NCI-H1436 treated with DMSO at 0.1 percent for 48 hours (cell line): Measurements from ENCODE around the gene NAMPT.
"Not testable (repeated sequence)": the region's sequence is repeated elsewhere in the genome, so short reads cannot be mapped to it uniquely, and the experiment has no call there.

ENCODE experiments used
- DNase-seq: peaks from one replicate; lab custom pipeline; 2025; lab: John Stamatoyannopoulos, UW

Gene NAMPT

DNA sequence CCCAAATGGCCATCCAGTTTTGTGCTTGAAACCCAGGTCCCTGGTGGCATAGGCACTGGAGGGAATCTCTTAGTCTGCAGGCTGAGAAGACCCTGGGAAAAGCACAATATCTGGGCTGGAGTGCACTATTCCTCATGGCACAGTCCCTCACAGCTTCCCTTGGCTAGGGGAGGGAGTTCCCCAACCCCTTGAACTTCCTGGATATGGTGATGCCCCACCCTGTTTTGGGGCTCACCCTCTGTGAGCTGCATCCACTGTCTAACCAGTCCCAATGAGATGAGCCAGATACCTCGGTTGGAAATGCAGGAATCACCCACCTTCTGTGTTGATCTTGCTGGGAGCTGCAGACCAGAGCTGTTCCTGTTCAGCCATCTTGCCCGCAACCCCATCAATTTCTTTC lies 19.8 kb upstream of the NAMPT start:
- no peak for DNase-seq

DNA sequence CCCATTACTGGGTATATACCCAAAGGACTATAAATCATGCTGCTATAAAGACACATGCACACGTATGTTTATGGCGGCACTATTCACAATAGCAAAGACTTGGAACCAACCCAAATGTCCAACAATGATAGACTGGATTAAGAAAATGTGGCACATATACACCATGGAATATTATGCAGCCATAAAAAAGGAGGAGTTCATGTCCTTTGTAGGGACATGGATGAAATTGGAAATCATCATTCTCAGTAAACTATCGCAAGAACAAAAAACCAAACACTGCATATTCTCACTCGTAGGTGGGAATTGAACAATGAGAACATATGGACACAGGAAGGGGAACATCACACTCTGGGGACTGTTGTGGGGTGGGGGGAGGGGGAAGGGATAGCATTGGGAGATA lies 13.8 kb upstream of the NAMPT start:
- DNase-seq: not testable (repeated sequence)

DNA sequence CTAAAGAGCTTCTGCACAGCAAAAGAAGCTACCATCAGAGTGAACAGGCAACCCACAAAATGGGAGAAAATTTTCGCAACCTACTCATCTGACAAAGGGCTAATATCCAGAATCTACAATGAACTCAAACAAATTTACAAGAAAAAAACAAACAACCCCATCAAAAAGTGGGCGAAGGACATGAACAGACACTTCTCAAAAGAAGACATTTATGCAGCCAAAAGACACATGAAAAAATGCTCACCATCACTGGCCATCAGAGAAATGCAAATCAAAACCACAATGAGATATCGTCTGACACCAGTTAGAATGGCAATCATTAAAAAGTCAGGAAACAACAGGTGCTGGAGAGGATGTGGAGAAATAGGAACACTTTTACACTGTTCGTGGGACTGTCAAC lies 13.4 kb upstream of the NAMPT start:
- DNase-seq: not testable (repeated sequence)

DNA sequence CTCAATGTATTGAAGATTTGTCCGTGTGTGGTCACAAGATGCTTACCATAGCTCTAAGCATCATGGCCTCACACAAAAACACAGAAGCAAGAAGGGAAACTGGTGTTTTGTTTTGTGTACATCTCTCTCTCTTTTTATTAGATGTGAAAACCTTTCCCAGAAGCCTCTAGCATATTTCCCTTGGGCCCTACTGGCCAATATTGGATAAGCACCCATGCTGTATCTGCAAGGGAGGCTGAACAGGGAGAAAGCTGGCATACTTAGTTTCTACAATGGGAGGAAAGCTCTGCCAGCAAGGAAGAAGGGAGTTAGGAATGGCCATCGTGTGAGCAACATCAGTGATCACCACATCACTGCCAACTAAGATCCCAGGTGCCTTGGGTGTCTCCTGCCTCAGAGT lies 9.6 kb upstream of the NAMPT start:
- DNase-seq: no peak

DNA sequence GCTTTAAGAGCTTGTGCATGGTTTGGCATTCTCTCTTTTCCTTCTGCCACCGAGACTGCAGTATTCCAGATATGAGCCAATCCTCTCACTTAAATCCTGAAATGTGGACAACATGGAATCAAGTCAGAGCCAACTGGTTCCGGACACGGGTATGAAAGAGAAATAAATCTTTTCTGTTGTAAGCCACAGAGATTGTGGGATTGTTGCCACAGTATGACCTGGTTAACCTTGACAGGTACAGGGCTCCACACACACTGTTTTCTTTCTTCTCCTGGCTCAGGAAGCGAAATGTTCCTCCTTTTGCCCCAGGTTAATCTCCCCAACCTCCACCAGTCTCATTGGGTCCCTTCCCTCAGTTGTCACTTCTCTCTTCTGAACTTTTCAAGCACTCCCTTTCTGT lies 6.5 kb upstream of the NAMPT start:
- no peak for DNase-seq

- DNase-seq: no peak
Observed at GRCh38 chr7:106290319-106290718, 5.5 kb upstream of the NAMPT start.

DNA sequence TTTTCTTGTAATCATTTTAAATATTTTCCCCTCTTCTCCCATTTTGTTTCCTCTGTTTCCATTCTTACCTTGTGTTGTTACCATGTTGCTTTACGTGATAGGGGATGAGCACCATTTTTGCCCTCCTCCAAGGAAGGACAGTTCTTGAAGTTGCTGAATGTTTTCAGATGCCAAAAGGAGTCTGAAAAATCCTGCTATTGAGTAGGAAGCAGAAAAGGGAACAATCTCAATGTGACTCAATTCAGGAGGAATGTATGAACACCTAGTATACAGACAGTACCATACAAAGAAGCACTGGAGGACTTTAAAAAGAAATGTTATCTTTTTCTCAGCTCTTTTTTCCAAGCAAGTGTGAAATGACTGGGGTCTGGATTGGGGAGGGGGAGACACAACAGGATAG lies 5.1 kb upstream of the NAMPT start:
- no peak for DNase-seq

GRCh38 chr7:106288263-106288662 lies 3.5 kb upstream of the NAMPT start:
- DNase-seq: no peak

DNA sequence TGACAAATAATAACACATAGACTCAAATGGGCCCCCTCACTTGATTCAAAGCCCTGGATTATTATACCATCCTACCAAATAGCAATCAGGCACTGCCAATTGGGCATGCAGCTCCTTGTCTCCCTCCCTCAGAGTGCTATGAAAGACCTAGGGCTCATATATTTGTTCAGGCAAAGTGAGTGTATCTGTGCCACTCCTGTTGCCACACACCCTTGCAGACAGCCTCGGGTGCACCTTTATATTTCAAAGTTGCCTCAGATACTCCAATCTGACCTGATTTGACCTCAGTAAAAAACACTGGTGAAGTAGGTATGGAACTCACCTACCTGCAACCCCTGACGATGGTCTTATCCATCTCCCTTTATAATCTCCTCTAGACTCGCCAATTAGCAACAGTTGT lies 3.0 kb upstream of the NAMPT start:
- DNase-seq: no peak

DNA sequence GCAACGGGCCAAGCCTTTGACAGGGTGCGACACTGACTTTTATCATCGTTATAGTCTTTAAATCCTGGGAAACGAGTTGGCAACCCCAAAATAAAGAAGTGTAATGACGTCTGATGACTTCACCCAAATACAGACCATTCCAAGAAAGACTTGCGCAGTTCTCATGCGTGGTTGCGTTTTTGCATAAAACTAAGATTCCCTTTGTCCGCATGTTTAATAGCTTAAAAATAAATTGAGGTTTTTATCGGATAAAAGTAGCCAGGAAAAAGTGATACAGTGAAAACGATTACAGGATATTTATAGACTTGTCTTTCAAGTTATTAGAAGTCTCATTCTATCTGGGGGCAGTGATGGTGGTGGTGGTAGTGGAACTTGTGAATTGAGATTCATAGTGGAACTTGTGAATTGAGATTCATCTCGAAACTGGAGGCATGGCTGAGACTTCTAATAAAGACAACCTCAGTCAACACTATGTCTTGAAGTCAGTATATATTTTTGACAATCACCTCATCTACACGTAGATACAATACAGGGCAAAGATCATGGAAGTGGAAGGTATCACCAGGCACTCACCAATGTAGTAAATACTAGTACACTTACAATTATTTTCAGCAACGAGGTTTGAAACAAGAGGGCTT lies 1.2 kb upstream of the NAMPT start:
- DNase-seq: no peak

GRCh38 chr7:106285051-106285854 lies 470 bp upstream of the NAMPT start:
- DNase-seq: peak; percentile 91

GRCh38 chr7:106283831-106284713 lies 711 bp downstream of the NAMPT start:
- DNase-seq: no peak

GRCh38 chr7:106283501-106283830 lies 1.3 kb downstream of the NAMPT start:
- DNase-seq: no peak

- no peak for DNase-seq
Observed at GRCh38 chr7:106282852-106283251, 1.9 kb downstream of the NAMPT start.

- no peak for DNase-seq
Observed at GRCh38 chr7:106282390-106282789, 2.4 kb downstream of the NAMPT start.

DNA sequence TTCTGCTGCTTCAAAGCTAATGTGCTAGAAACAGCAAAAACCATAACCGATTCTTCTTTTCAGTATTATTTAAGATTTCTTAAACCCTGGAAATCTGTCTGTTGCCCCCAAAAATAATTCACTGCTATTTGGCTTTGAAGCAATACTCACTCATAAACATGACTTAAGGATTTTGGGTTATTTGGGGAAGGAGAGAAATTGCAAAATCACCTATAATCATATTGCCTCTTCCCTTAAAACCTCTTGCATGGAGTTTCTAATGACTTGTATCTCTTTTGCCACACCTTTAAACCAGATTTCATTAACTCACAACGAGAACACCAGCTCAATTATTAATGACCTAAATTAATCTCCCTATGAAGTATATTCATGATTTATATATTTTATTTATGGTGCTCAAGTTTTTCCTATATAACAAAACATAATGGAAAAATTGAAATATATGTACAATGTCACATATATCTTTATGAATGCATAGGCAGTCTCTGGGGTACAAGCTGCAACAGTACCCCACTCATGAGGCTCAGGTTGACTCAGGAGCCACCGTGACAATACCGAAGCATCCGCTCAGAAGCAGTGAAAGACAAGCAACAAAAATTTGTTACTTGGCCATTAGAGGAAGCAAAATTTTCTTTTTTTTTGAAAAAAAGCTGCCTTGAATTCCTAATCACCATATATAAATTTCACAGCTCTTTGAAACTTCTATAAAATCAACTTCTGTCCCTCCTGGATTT lies 3.0 kb downstream of the NAMPT start:
- no peak for DNase-seq

DNA sequence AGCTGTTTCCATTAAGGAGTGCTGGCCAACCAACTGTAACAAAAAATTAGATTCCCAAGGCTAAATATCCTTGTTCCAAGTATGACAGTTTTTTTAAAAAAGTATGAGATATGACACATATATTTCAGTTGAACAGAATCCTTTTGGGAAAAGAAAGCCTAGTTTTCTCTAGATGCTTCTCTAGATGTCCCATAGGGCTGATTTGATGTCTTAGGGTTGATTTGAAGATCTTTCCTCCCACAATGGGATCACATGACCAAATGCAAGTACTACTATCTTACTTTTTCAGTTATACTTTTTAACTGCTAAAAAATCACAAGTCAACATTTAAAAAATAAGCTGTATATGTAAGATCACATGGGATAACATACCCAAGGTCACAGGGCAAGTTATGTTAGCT lies 3.7 kb downstream of the NAMPT start:
- no peak for DNase-seq

DNA sequence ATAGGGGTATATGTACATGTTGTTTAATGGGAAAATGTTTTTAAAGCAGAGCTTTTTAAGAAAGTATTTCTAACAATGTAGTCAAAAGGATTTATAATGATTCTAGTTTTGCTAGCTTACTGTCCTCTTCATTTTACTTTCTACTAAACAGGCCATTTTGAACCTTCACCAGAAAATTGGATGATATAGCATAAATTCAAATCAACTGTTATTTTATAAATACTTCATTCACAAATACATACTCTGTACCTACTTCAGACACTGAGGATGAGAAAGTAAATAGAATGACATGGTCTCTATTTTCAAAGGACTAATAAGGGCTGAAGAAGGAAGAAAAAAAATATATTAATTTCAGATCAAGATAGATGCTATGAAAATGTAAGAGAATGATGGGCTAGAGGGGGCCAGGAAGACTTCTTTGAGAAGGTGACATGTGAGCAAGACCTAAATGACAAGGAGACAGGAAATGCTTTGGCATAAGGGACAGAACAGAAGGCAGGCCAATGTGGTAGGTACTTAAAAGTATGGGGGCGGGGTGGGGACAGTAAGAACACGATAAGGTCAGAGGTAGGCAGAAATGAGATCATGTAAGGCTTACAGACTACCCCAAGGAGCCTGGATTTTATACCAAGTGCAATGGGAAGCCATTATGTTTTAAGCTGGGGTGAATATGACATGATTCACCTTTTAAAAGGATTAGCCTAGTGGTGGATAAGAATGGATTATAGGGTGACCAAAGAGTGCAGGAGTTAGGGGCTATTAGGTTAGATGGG lies 5.2 kb downstream of the NAMPT start:
- DNase-seq: no peak

- DNase-seq: no peak
Observed at GRCh38 chr7:106278695-106279094, 6.1 kb downstream of the NAMPT start.

DNA sequence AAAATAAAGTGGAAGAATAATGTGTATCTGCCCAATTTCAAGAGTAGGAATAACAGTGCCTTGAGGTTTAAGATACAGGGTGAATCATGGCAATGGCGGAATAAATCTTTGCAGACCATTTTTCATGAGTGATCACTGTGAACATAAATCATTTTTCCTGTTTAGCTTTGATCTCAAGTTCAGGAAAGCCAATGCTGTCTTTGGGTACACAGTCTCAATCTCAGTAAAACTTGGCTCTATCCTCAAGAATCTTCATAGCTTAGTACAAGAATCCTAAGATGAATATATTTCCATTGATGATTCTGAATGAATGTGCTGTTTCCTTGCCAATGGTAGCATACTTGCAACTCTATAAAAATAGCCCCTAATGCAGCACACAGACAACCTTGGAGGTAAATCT lies 6.8 kb downstream of the NAMPT start:
- no peak for DNase-seq

DNA sequence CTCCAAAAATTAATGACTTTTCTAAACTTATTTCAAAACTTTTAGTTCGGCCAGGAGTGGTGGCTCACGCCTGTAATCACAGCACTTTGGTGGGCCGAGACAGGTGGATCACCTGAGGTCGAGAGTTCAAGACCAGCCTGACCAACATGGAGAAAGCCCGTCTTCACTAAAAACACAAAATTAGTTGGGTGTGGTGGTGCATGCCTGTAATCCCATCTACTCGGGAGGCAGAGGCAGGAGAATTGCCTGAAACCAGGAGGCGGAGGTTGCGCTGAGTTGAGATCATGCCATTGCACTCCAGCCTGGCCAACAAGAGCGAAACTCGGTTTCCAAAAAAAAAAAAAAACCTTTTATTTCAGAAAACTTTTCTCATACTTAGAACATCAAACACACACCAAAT lies 8.3 kb downstream of the NAMPT start:
- DNase-seq: no peak
